Measurements from ENCODE around the gene MAST4. TPM values are rescaled to one million over a fixed set of nuclear protein-coding genes. Genes with fewer than 3 reads are reported as not detected.

The MAST4 gene
- total and polyA plus RNA-seq, 2 of the 8 experiments (the other 6 are each of a cell fraction or from before 2014, with no cell fraction given) = 1.5 to 2.6 TPM

DNA sequence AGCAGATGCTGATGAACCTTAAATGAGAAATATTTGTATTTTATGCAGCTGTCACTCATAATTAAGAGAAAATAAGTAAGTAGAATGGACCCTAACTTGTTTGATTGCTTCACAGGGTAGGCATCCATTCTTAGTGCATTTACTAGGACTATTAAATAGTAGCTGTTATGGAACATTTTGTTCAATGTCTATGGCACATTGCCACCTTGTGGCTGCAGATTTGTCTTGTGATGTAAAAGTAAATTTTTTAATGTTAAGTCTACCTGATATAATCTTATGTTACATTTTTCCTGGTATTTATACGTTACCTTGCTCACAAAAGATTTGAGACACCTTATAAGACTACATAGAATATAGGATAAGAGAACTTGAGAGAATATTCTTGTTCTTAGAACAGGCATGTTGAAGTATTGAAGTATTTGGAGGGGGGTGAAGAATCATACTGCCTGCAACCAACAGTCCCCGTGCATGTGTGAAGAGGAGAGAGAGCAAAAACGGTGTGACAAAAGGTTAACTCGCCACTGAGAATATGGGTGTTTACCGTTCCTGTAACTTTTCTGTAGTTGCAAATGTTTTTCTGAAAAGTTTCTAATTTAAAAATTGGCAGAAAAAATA is 161.1 kb downstream of the MAST4 start:
- Histone ChIP-seq H3K27me3 (replicated peaks in 1 of 4; ENCODE audit: control insufficient read depth in 3 of 4, extremely low read depth in 1 of 4, insufficient read depth in 3 of 4, low read length in 3 of 4) (no peaks in the 10 kb centered on the region), H3K27ac (ENCODE audit: low read depth, low read length) (no peak overlapping the region), H3K23ac (ENCODE audit: insufficient read length) (no peak overlapping the region), H4K91ac (replicated peaks; ENCODE audit: insufficient read length, low read length) (no peak overlapping the region), H2BK15ac (ENCODE audit: low read length) (no peak overlapping the region), H3K18ac (ENCODE audit: extremely low read depth, low read length) (no peak overlapping the region), H2BK12ac (ENCODE audit: low read depth, low read length) (no peak overlapping the region), H3K79me2 (ENCODE audit: control insufficient read depth in 1 of 2, insufficient read depth in 2 of 2, low read length in 2 of 2) (no peaks in the 10 kb centered on the region), H3K4me1 (replicated peaks in 1 of 4; ENCODE audit: control insufficient read depth in 3 of 4, insufficient read depth in 4 of 4, low read length in 3 of 4) (no peaks in the 10 kb centered on the region), H2AK5ac (ENCODE audit: low read depth, low read length) (no peak overlapping the region), H3K79me1 (ENCODE audit: low read depth, low read length) (no peaks in the 10 kb centered on the region), H3K56ac (replicated peaks; ENCODE audit: insufficient read length, low read depth, low read length) (no peak overlapping the region), H3K23me2 (ENCODE audit: low read depth, low read length) (no peaks in the 10 kb centered on the region), H3K9me3 (ENCODE audit: insufficient read depth in 2 of 2, low read depth in 1 of 2, low read length in 1 of 2) (no peaks in the 10 kb centered on the region), H2BK5ac (ENCODE audit: low read depth, low read length) (no peak overlapping the region), H4K8ac (ENCODE audit: extremely low read depth, insufficient read depth, low read length) (no peak overlapping the region), H4K20me1 (replicated peaks in 1 of 2; ENCODE audit: control insufficient read depth in 1 of 2, insufficient read depth in 2 of 2, low read length in 2 of 2) (no peaks in the 10 kb centered on the region), H3K4me3 (ENCODE audit: extremely low read depth in 1 of 4, insufficient read depth in 2 of 4, low read depth in 3 of 4, low read length in 4 of 4) (no peak overlapping the region), H3K36me3 (ENCODE audit: control insufficient read depth in 2 of 4, insufficient read depth in 4 of 4, low read length in 3 of 4) (no peaks in the 10 kb centered on the region), H2BK120ac (replicated peaks; ENCODE audit: low read depth, low read length) (no peak overlapping the region), H3K9ac (replicated peaks in 1 of 4; ENCODE audit: extremely low read depth in 1 of 4, low read depth in 3 of 4, low read length in 3 of 4) (no peak overlapping the region), H4K5ac (ENCODE audit: insufficient read length, low read depth, low read length) (no peak overlapping the region), H3K4me2 (ENCODE audit: insufficient read depth in 1 of 2, low read depth in 2 of 2, low read length in 2 of 2) (no peak overlapping the region), H2AFZ (ENCODE audit: low read length) (no peak overlapping the region), H3K14ac (ENCODE audit: insufficient read length) (no peak overlapping the region), H2BK20ac (ENCODE audit: low read length) (no peak overlapping the region), H3K4ac (replicated peaks; ENCODE audit: insufficient read length, low read depth, low read length) (no peak overlapping the region)
- TF ChIP-seq, protein P1, sequence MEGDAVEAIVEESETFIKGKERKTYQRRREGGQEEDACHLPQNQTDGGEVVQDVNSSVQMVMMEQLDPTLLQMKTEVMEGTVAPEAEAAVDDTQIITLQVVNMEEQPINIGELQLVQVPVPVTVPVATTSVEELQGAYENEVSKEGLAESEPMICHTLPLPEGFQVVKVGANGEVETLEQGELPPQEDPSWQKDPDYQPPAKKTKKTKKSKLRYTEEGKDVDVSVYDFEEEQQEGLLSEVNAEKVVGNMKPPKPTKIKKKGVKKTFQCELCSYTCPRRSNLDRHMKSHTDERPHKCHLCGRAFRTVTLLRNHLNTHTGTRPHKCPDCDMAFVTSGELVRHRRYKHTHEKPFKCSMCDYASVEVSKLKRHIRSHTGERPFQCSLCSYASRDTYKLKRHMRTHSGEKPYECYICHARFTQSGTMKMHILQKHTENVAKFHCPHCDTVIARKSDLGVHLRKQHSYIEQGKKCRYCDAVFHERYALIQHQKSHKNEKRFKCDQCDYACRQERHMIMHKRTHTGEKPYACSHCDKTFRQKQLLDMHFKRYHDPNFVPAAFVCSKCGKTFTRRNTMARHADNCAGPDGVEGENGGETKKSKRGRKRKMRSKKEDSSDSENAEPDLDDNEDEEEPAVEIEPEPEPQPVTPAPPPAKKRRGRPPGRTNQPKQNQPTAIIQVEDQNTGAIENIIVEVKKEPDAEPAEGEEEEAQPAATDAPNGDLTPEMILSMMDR (IDR thresholded peaks at IDR 0.05; ENCODE audit: control extremely low read depth in 1 of 3, insufficient read depth in 1 of 3, low read depth in 1 of 3, low read length in 3 of 3) = peak in 1 of 3 experiments; percentile 35; a peak in 2 of 4 replicates
- no peak for TF ChIP-seq RFX5 (IDR thresholded peaks at IDR 0.05; ENCODE audit: borderline replicate concordance, low read depth, low read length)
- TF ChIP-seq TCF12 (IDR thresholded peaks at IDR 0.05; ENCODE audit: low read depth, low read length) = no peak
- TF ChIP-seq RAD21 (IDR thresholded peaks at IDR 0.05 in 1 of 2, conservative IDR thresholded peaks at IDR 0.05 in 1 of 2; ENCODE audit: low read depth in 2 of 2, low read length in 2 of 2) = peak; percentile 59 to 71
- WGBS, 2 experiments (ENCODE audit: extremely low coverage in 1 of 2, insufficient coverage in 1 of 2, insufficient read length in 1 of 2, insufficient replicate concordance in 2 of 2, low coverage in 1 of 2, low lambda C conversion rate in 2 of 2, missing lambda C conversion rate in 1 of 2) = 69% methylated on average over 5 of the region's 5 CpGs; no CpG with 5 or more reads in 1 of the 2 experiments
- CTCF ChIA-PET (ENCODE audit: partially characterized antibody) = interaction anchor here (0.7 to 6.5 kb wide), 21 partner anchors 11 to 519 kb away, joined by 3 to 76 read pairs (median 3); no protein-coding TSS in a partner anchor
- FAIRE-seq = peak; percentile 45
- no peak for DNase-seq (ENCODE audit: low read depth in 1 of 2, low spot score in 2 of 2)
- POLR2A ChIA-PET (ENCODE audit: partially characterized antibody) = no interaction called here

Data from H1 (cell line).